A549 treated with AZD2906 at 1 μM for 4 hours (cell line): ENCODE data around the gene ALLC. TPM values are rescaled to one million over a fixed set of nuclear protein-coding genes. Genes with fewer than 3 reads are reported as not detected.

Source experiments
- total RNA-seq: library from RNA; stranded (reverse); fragments of 200-300 nt; extraction: Qiagen RNA extraction; gene quantifications from 5 replicates; pipeline ENCODE4 v1.2.3, GENCODE V29; 2022

ALLC gene
- total RNA-seq, result 0.08 TPM in 1 of 5 replicates, not detected in the others

DNA sequence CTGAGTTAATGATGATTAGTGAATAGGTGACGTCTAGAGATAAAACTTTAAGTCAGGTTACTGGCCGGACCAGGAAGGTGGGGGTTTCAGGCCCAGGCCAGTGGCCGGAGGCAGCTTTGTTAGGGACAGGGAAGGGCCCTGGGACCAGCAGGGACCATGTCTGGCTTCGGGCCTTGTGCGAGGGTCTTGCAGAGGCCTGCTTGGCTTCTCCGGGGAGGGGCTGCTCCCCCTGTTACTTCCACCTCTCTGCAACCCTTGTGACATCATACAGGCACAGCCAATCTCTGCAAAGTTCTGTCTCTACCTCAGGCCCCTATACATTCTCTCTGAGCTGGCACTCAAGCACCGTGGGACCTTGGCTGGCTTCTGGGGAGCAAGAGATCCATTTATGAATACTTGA, at the start of gene ALLC:
Gene ALLC, plus strand, starts transcription at position 320 of the 400 bp plus-strand sequence. CDS start 12,958 bp downstream, outside the sequence.

GRCh38 chr2:3703236-3703756, 45.3 kb downstream of the ALLC start, which contains the start of gene DCDC2C:
Gene DCDC2C (plus strand): TSS chr2:3703575. CDS start chr2:3703752, 177 bp downstream.

Other genes with a start within 250 kb of the ALLC start
- gene ADI1, start 138.7 kb upstream of the ALLC start, total RNA-seq, result 47.6 to 61.4 TPM (median 56.1 TPM) in 5 replicates
- gene RNASEH1, start 99.9 kb upstream of the ALLC start, total RNA-seq, result 46.0 to 61.0 TPM (median 47.7 TPM) in 5 replicates
- 2,893 to 4,333 TPM (median 3,014 TPM) in 5 replicates for gene RPS7, start 82.9 kb upstream of the ALLC start, total RNA-seq
- 0.31 to 0.82 TPM (median 0.53 TPM) in 5 replicates for gene COLEC11, start 63.1 kb upstream of the ALLC start, total RNA-seq
- gene DCDC2C, start 45.4 kb downstream of the ALLC start, total RNA-seq, result 0.15 to 0.82 TPM (median 0.40 TPM) in 5 replicates